Measurements from ENCODE around the gene LARP4B.

The LARP4B gene

GRCh38 chr10:966466-967235, 35.1 kb upstream of the LARP4B start:
- no peak for TF ChIP-seq GATA3 (IDR thresholded peaks at IDR 0.05; ENCODE audit: low read depth, low read length)
- TF ChIP-seq GATA2 (IDR thresholded peaks at IDR 0.05; ENCODE audit: low read depth, low read length) = no peak

GRCh38 chr10:964988-965417, 33.5 kb upstream of the LARP4B start:
- no peak for TF ChIP-seq GATA3 (IDR thresholded peaks at IDR 0.05; ENCODE audit: low read depth, low read length)

GRCh38 chr10:964321-964987, 32.9 kb upstream of the LARP4B start:
- TF ChIP-seq GATA3 (IDR thresholded peaks at IDR 0.05; ENCODE audit: low read depth, low read length) (no peak), GATA2 (IDR thresholded peaks at IDR 0.05; ENCODE audit: low read depth, low read length) (no peak)

- TF ChIP-seq GATA3 (IDR thresholded peaks at IDR 0.05; ENCODE audit: low read depth, low read length) (no peak), GATA2 (IDR thresholded peaks at IDR 0.05; ENCODE audit: low read depth, low read length) (no peak)
These were observed 32.1 kb upstream of the LARP4B start for GRCh38 chr10:963655-964054.

GRCh38 chr10:963186-963585, 31.7 kb upstream of the LARP4B start:
- no peak for TF ChIP-seq GATA2 (IDR thresholded peaks at IDR 0.05; ENCODE audit: low read depth, low read length)
- no peak for TF ChIP-seq GATA3 (IDR thresholded peaks at IDR 0.05; ENCODE audit: low read depth, low read length)

- no peak for TF ChIP-seq GATA3 (IDR thresholded peaks at IDR 0.05; ENCODE audit: low read depth, low read length)
- no peak for TF ChIP-seq GATA2 (IDR thresholded peaks at IDR 0.05; ENCODE audit: low read depth, low read length)
These were observed 30.8 kb upstream of the LARP4B start for GRCh38 chr10:962342-962741.

- TF ChIP-seq GATA2 (IDR thresholded peaks at IDR 0.05; ENCODE audit: low read depth, low read length) (no peak), GATA3 (IDR thresholded peaks at IDR 0.05; ENCODE audit: low read depth, low read length) (no peak)
These were observed 27.4 kb upstream of the LARP4B start for GRCh38 chr10:958856-959255.

GRCh38 chr10:958106-958505, 26.6 kb upstream of the LARP4B start:
- no peak for TF ChIP-seq GATA3 (IDR thresholded peaks at IDR 0.05; ENCODE audit: low read depth, low read length)
- TF ChIP-seq GATA2 (IDR thresholded peaks at IDR 0.05; ENCODE audit: low read depth, low read length) = no peak

GRCh38 chr10:955820-956217, 24.3 kb upstream of the LARP4B start:
- TF ChIP-seq GATA3 (IDR thresholded peaks at IDR 0.05; ENCODE audit: low read depth, low read length) = no peak
- no peak for TF ChIP-seq GATA2 (IDR thresholded peaks at IDR 0.05; ENCODE audit: low read depth, low read length)

- TF ChIP-seq GATA3 (IDR thresholded peaks at IDR 0.05; ENCODE audit: low read depth, low read length) (no peak), GATA2 (IDR thresholded peaks at IDR 0.05; ENCODE audit: low read depth, low read length) (no peak)
These were observed 23.8 kb upstream of the LARP4B start for GRCh38 chr10:955127-955819.

- TF ChIP-seq GATA2 (IDR thresholded peaks at IDR 0.05; ENCODE audit: low read depth, low read length) = no peak
- TF ChIP-seq GATA3 (IDR thresholded peaks at IDR 0.05; ENCODE audit: low read depth, low read length) = no peak
These were observed 22.9 kb upstream of the LARP4B start for GRCh38 chr10:954396-954795.

GRCh38 chr10:953836-954235, 22.3 kb upstream of the LARP4B start:
- TF ChIP-seq GATA3 (IDR thresholded peaks at IDR 0.05; ENCODE audit: low read depth, low read length) = no peak
- TF ChIP-seq GATA2 (IDR thresholded peaks at IDR 0.05; ENCODE audit: low read depth, low read length) = no peak

GRCh38 chr10:949446-949845, 17.9 kb upstream of the LARP4B start:
- TF ChIP-seq GATA2 (IDR thresholded peaks at IDR 0.05; ENCODE audit: low read depth, low read length) = no peak
- TF ChIP-seq GATA3 (IDR thresholded peaks at IDR 0.05; ENCODE audit: low read depth, low read length) = no peak

- TF ChIP-seq GATA3 (IDR thresholded peaks at IDR 0.05; ENCODE audit: low read depth, low read length) = no peak
- no peak for TF ChIP-seq GATA2 (IDR thresholded peaks at IDR 0.05; ENCODE audit: low read depth, low read length)
These were observed 16.8 kb upstream of the LARP4B start for GRCh38 chr10:948347-948746.

GRCh38 chr10:947881-948280, 16.4 kb upstream of the LARP4B start:
- TF ChIP-seq GATA3 (IDR thresholded peaks at IDR 0.05; ENCODE audit: low read depth, low read length) (no peak), GATA2 (IDR thresholded peaks at IDR 0.05; ENCODE audit: low read depth, low read length) (no peak)
